Psoas muscle (tissue), 8 donors: ENCODE results near the gene SLBP. TPM values are rescaled to one million over a fixed set of nuclear protein-coding genes. Genes with fewer than 3 reads are reported as not detected.

Experiments used
- ATAC-seq, 4 donors: fragments of 200-7000 bp; cut with Tn5 transposase; one replicate each; pipeline ENCODE4 v1.9.1; 2020; ENCODE audit warnings: moderate library complexity in 3 of 4, mild to moderate bottlenecking in 2 of 4
- DNase-seq, 2 donors: peaks; one replicate each; pipeline ENCODE4 v3.0.0-alpha.2; 2020
- H3K27ac ChIP-seq: fragments of 200-600 bp; one replicate; pipeline ENCODE4 v1.8.0; 2022
- H3K27me3 ChIP-seq, 3 donors: fragments of 200-600 bp in 1 of 3; one replicate each; pipeline versions ENCODE4 v1.6.1 to v1.8.0; 2013 to 2022; ENCODE audit warnings: low read length in 2 of 3, mild to moderate bottlenecking in 2 of 3, moderate library complexity in 1 of 3; ENCODE audit not compliant: insufficient read depth in 3 of 3
- H3K36me3 ChIP-seq, 2 donors: fragments of 200-600 bp in 1 of 2; one replicate each; pipeline versions ENCODE4 v1.6.1 to v1.8.0; 2013 to 2022; ENCODE audit warnings: low read depth in 1 of 2, mild to moderate bottlenecking in 1 of 2, moderate library complexity in 1 of 2; ENCODE audit not compliant: insufficient read depth in 1 of 2
- H3K4me1 ChIP-seq: fragments of 200-600 bp; one replicate; pipeline ENCODE4 v1.8.0; 2022
- H3K4me3 ChIP-seq: fragments of 200-600 bp; one replicate; pipeline ENCODE4 v1.8.0; 2022; ENCODE audit warnings: mild to moderate bottlenecking
- H3K9me3 ChIP-seq: fragments of 200-600 bp; one replicate; pipeline ENCODE4 v1.8.0; 2022
- CTCF ChIP-seq: fragments of 200-600 bp; IDR thresholded peaks from one replicate; pipeline ENCODE4 v1.8.0; 2022; ENCODE audit warnings: antibody characterized with exemption
- WGBS, 3 donors: extraction: QIAGEN DNeasy Blood & Tissue Kit; methylation state at CpG; one replicate each; pipeline versions ENCODE4 v1.1.6 to v1.1.7; 2013; 5-methylcytosine and 5-hydroxymethylcytosine counted together
- intact Hi-C, 2 donors: fragments of 100-400 bp; cut with DNase I; formaldehyde crosslinking; loops; one replicate each; pipeline versions ENCODE4 v1.11.0 to v1.14.2; 2022
- polyA plus RNA-seq, 3 donors: library from polyadenylated mRNA; stranded (reverse); fragments of 200-250 nt; gene quantifications; one replicate each; pipeline ENCODE4 v1.2.3, GENCODE V29; 2013
- total RNA-seq, 4 donors: library from RNA; stranded (reverse); fragmentation: NEBNext Ultra II Directional in 2 of 4; extraction: Animal tissue kit (Norgen Biotek cat#: 25700) in 2 of 4; gene quantifications; one replicate each; pipeline versions ENCODE4 v1.2.1 to v1.2.4, GENCODE V29; 2021 to 2023
- donor health status: healthy with polysubstance abuse.
- donor health status: DM: no; HTN: no; CAD: no; lungs with moderate emphysema.
- donor health status: Bipolar disorder and iron deficiency.
- donor health status: healthy.
- donor health status: DM: yes; HTN: yes; CAD: no.
- donor health status: DM: no; HTN: no; CAD: no.
- donor health status: DM: no; HTN: no; CAD: no.
- donor health status: DM: yes; HTN: yes; CAD: no.

SLBP gene
- total and polyA plus RNA-seq, 7 donors, result 15.4 to 18.8 (median 16.3) TPM

- DNase-seq (no peak), ATAC-seq (no peak)
- TF ChIP-seq CTCF, result no peak
- 65 to 76% (median 72%) methylated on average over 17 to 18 of the region's 18 CpGs for WGBS, 3 donors
- H3K27me3 ChIP-seq, result peaks cover 0 to 2% (median 0%) of the 10 kb centered on the region in 3 donors
- no peaks in the 10 kb centered on the region for H3K36me3 ChIP-seq
- no peak overlapping the region for H3K4me3 ChIP-seq
- H3K27ac ChIP-seq, result no peak overlapping the region
- intact Hi-C loops, result no loop called here
- no peaks in the 10 kb centered on the region for H3K4me1 ChIP-seq
- H3K9me3 ChIP-seq, result no peaks in the 10 kb centered on the region
These were observed 44.0 kb upstream of the SLBP start for GRCh38 chr4:1756079-1756478.

- no peaks in the 10 kb centered on the region for H3K4me1 ChIP-seq
- no peak for DNase-seq
- H3K36me3 ChIP-seq, result no peaks in the 10 kb centered on the region
- no peaks in the 10 kb centered on the region for H3K9me3 ChIP-seq
- no peak for ATAC-seq
- intact Hi-C loops, result no loop called here
- 80 to 87% (median 84%) methylated on average over 17 of the region's 17 CpGs for WGBS, 3 donors
- H3K27ac ChIP-seq, result no peak overlapping the region
- no peak overlapping the region for H3K4me3 ChIP-seq
- peaks cover 0 to 2% (median 0%) of the 10 kb centered on the region in 3 donors for H3K27me3 ChIP-seq
- TF ChIP-seq CTCF, result no peak
These were observed 43.2 kb upstream of the SLBP start for GRCh38 chr4:1755297-1755696.

- ATAC-seq (no peak), DNase-seq (no peak)
- Histone ChIP-seq H3K4me3 (no peak overlapping the region), H3K27me3 (peaks cover 0 to 2% (median 0%) of the 10 kb centered on the region in 3 donors), H3K9me3 (no peaks in the 10 kb centered on the region), H3K4me1 (no peaks in the 10 kb centered on the region), H3K36me3 (no peaks in the 10 kb centered on the region), H3K27ac (no peak overlapping the region)
- intact Hi-C loops, result no loop called here
- 74 to 77% (median 75%) methylated on average over 5 of the region's 5 CpGs for WGBS, 3 donors
- no peak for TF ChIP-seq CTCF
These were observed 42.2 kb upstream of the SLBP start for GRCh38 chr4:1754336-1754735.

GRCh38 chr4:1753697-1754311 lies 41.7 kb upstream of the SLBP start:
- DNase-seq (no peak), ATAC-seq (no peak)
- Histone ChIP-seq H3K27ac (no peak overlapping the region), H3K27me3 (peaks cover 0 to 2% (median 0%) of the 10 kb centered on the region in 3 donors), H3K36me3 (no peaks in the 10 kb centered on the region), H3K4me3 (no peak overlapping the region), H3K4me1 (no peaks in the 10 kb centered on the region), H3K9me3 (no peaks in the 10 kb centered on the region)
- intact Hi-C loops, result no loop called here
- TF ChIP-seq CTCF, result no peak
- WGBS, 3 donors, result 77 to 80% (median 80%) methylated on average over 13 to 15 of the region's 15 CpGs

GRCh38 chr4:1753294-1753696 lies 41.2 kb upstream of the SLBP start:
- Histone ChIP-seq H3K36me3 (no peaks in the 10 kb centered on the region), H3K4me3 (no peak overlapping the region), H3K27me3 (peaks cover 0 to 4% (median 2%) of the 10 kb centered on the region in 3 donors), H3K4me1 (no peaks in the 10 kb centered on the region), H3K9me3 (no peaks in the 10 kb centered on the region), H3K27ac (no peak overlapping the region)
- intact Hi-C loops, result no loop called here
- no peak for ATAC-seq
- TF ChIP-seq CTCF, result no peak
- WGBS, 3 donors, result 72 to 86% (median 82%) methylated on average over 10 of the region's 10 CpGs
- no peak for DNase-seq
